Fibroblast of pulmonary artery (primary cell): ENCODE data around the gene CAMTA2.

Experiments
- DNase-seq: peaks from one replicate; pipeline ENCODE4 v3.0.0-alpha.2; 2010; ENCODE audit warnings: low read depth
- H3K4me3 ChIP-seq: replicated peaks from 2 replicates; pipeline ENCODE4 v1.5.1; 2011; ENCODE audit warnings: low read depth, mild to moderate bottlenecking, control low read depth, low read length, moderate library complexity
- TF ChIP-seq, protein P1 (sequence below): IDR thresholded peaks from 2 replicates; pipeline ENCODE4 v1.5.1; 2011; ENCODE audit warnings: mild to moderate bottlenecking, control low read depth, low read length, inconsistent platforms; ENCODE audit errors: missing control alignments

CAMTA2 gene

DNA sequence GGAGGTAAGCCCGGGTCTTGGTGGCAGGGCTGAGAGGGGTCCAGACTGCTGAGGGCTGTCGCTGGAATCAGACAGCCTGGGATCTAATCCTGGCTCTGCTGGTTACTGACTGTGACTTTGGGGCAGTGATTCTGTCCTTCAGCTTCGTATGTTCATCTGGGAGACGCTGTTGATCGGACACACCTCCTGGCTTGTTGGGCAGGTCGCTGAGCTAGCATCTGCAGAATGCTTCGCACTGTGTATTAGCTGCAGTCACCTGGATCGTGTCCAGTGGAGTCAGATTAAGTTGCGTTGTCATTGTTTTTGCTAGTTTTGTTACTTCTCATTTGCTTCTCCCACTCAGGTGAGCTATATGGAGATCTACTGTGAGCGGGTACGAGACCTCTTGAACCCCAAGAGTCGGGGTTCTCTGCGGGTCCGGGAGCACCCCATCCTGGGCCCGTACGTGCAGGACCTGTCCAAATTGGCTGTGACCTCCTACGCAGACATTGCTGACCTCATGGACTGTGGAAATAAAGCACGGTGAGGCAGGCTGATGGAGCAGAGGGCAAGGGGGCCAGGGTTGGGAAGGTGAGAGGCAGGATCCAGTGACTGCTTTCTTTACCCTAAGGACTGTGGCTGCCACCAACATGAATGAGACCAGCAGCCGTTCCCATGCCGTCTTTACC, 14.8 kb upstream of the CAMTA2 start:
- no peak for DNase-seq
- no peak overlapping the region for H3K4me3 ChIP-seq
- TF ChIP-seq, protein P1, sequence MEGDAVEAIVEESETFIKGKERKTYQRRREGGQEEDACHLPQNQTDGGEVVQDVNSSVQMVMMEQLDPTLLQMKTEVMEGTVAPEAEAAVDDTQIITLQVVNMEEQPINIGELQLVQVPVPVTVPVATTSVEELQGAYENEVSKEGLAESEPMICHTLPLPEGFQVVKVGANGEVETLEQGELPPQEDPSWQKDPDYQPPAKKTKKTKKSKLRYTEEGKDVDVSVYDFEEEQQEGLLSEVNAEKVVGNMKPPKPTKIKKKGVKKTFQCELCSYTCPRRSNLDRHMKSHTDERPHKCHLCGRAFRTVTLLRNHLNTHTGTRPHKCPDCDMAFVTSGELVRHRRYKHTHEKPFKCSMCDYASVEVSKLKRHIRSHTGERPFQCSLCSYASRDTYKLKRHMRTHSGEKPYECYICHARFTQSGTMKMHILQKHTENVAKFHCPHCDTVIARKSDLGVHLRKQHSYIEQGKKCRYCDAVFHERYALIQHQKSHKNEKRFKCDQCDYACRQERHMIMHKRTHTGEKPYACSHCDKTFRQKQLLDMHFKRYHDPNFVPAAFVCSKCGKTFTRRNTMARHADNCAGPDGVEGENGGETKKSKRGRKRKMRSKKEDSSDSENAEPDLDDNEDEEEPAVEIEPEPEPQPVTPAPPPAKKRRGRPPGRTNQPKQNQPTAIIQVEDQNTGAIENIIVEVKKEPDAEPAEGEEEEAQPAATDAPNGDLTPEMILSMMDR, result no peak

DNA sequence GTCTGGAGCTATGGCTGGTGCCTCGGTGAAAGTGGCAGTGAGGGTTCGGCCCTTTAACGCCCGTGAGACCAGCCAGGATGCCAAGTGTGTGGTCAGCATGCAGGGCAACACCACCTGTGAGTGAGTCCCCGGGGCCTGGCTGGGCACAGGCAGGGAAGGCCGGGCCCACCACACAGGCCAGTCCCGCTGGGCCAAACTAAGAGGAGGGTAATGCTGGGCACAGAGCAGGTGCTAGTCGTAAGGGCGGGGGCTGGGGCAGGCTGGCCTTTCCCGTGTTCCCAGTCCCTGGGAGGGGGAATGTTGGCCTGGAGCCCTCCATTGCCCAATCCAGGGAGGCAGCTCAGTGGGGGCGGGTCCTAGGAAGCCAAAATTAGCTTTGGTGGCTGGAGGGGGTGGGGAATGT, 12.8 kb upstream of the CAMTA2 start:
- peak; percentile 46 for DNase-seq
- TF ChIP-seq, protein P1, result no peak
- no peak overlapping the region for H3K4me3 ChIP-seq

DNA sequence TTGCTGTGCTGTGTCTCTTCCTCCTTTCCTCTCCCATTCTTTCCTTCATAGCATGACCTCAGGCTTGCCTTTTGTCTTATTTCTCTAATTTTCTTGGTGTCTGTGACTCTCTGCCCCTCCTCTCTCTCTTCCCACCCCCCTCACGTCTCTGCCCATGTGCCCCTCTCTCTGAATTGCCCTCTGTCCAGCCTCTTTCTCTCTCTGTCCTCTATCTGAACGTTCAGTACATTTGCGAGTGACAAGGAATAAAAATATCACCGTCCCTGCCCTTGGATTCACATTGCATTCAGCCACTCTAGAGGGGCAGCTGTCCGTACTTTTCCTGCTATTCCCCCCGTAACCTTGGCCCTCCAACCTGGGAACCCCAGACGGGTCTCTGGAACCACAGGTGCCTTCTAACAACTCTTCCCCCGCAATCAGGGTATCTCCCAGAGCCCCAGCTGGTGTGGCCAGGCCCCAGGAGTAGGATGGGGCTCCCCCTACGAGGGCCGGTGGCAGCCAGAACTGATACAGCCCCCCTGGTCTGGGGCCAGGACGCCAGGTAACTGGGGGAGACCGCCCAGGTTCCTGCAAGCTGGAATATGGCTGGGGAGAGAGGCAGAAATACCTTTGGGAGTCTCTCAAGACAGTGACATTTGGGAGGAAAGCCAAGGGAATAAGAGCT, 12.1 kb upstream of the CAMTA2 start:
- no peak for DNase-seq
- TF ChIP-seq, protein P1, result no peak
- H3K4me3 ChIP-seq, result peak overlapping the region; percentile 90

DNA sequence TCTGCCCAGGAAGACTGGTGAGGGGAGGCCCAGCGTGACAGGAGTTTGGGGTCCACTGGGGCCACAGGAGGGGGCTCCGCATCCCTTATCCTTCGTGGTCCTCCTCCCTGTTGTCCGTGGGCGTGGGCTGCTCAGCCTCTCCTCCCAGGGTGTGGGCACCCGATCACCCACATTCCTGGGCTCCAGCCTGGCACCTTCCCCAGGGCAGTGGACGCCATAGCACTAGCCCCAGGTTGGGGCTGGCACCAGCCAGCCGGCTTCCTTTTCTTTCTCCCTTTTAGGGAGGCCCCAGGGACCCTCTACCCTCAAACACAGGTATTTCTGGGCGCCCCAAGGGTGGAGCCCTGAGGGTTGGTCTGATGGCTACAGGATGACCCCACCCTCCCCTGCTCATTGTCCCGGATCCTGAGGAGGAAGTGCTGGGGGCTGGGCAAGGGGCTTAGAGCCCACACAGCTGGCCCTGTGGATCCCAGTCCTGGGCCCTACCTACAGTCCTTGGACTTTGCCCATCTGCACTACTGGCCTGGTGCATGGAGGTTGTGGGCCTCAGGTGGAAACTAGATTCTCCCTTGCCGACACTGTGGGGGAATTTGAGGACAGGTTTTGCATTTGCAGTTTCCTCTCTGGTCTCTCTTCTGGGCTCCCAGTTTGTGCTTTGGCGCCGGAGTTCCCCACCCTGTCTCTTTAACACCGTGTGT, 11.4 kb upstream of the CAMTA2 start:
- TF ChIP-seq, protein P1, result no peak
- no peak for DNase-seq
- H3K4me3 ChIP-seq, result peak overlapping the region; percentile 90

DNA sequence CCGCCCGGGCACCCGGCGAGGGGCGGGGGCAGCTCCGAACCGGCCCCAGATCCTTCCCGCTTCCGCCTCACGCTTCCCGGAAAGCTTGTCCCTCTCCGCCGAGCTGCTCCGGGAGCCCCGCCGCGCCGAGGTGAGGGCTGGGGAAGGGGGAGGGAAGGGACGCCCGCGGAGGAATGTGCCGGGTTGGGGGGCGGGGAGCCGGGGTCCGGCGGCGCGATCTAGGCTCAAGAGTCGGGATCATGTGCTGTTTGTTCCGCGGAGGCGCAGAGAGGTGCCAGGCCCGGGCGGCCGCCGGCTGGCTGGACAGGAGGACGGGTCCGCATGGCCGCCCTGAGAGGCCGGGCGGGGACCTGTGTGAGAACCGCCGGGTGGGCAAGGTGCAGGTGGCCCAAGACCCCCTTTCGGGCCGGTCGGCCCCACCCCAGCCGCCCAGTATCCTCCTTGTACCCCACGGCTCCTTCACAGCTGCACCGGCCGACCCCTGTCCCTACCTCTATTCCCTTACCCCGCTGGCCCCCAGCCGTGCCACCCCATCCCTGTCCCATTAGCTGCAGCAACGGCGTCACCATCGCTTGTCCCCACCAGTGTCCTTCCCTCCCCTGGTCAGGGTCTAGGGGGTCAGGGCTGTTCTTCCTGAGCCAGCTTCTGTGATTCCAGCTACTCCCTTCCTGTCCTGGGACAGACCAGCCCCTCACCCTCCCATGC, 10.7 kb upstream of the CAMTA2 start:
- peak overlapping the region; percentile 90 for H3K4me3 ChIP-seq
- TF ChIP-seq, protein P1, result no peak
- DNase-seq, result no peak

DNA sequence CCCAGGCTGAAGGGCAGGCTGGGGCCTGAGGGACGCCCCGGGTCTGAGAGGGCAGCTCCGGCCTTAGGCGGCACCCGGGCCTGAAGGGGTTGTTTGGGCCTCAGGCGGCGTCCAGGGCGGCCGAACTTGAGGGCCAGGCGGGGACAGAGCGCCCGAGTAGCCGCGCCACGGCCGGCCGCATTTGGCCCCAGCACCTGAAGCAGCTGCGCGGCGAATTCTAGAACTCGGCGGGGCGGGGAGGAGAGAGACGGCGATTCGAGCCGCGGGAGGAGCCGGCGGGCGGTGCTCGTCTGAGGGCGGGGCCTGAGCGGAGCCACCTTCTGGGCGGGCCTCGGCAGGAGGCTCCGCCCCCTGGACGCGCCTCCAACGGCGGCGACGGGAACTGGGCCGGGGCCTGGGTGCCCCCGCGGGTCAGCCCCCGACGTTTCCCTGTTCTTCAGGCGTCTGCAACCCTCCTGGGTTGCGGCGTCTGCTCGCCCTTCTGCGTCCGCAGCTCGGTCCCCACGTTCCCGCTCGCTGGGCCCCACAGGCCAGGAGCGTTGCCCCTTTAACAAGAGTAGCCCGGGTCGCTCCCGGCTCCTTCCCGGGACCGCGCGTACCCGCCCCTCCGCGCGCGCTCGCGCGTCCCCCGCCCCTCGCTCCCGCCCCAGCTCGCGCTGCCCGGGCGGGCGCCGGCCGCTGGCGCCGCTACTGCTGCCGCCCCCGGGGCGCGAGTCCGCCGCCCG, 10.0 kb upstream of the CAMTA2 start, which contains the start of the genes INCA1 and KIF1C:
INCA1 (minus strand) TSS at position 221 of the 725 bp plus-strand sequence. CDS start 3,085 bp downstream, outside the sequence.
KIF1C (plus strand) TSS at position 649 of the 725 bp plus-strand sequence. CDS start 2,297 bp downstream, outside the sequence.
- peak within 1 kb of the TSS; percentile 90 for H3K4me3 ChIP-seq
- peak; percentile 87 for DNase-seq
- TF ChIP-seq, protein P1, result no peak
